Stomach (tissue), 4 donors: ENCODE results near the gene GLYR1.

Experiments
- CTCF ChIP-seq, 7 experiments: fragments of 450-650 bp in 4 of 7; fragments of 200-600 bp in 3 of 7; sonication (generic) in 3 of 7; IDR thresholded peaks; one replicate each; pipeline ENCODE4 v1.5.1; 2016 to 2019; ENCODE audit warnings: antibody characterized with exemption in 7 of 7, control low read depth in 2 of 7, mild to moderate bottlenecking in 1 of 7
- POLR2AphosphoS5 ChIP-seq, 3 donors: sonication (generic); formaldehyde crosslinking; IDR thresholded peaks; one replicate each; pipeline ENCODE4 v1.6.1; 2016; ENCODE audit warnings: antibody characterized with exemption in 3 of 3

- no peak for TF ChIP-seq CTCF (IDR thresholded peaks at IDR 0.05)
- no peak for TF ChIP-seq POLR2AphosphoS5 (IDR thresholded peaks at IDR 0.05)
Measured at GRCh38 chr16:4830408-4830807, 16.7 kb downstream of the GLYR1 start.
